Neural crest cell (in vitro differentiated cells): ENCODE data around the gene AXIN1. TPM values are rescaled to one million over a fixed set of nuclear protein-coding genes. Genes with fewer than 3 reads are reported as not detected.
"Not testable (repeated sequence)": the region's sequence is repeated elsewhere in the genome, so short reads cannot be mapped to it uniquely, and the experiment has no call there.

Experiments used
- DNase-seq: peaks from one replicate; pipeline ENCODE4 v3.0.0; 2021; ENCODE audit warnings: low read depth, mixed read lengths, low spot score
- H3K27ac Mint-ChIP-seq: one replicate; pipeline ENCODE4 v1.8.0; 2021; ENCODE audit warnings: mild to moderate bottlenecking, mixed read lengths; ENCODE audit not compliant: unreplicated experiment
- H3K27me3 Mint-ChIP-seq: 2 replicates; pipeline ENCODE4 v1.8.0; 2021; ENCODE audit warnings: low read depth, mild to moderate bottlenecking, mixed read lengths
- H3K36me3 Mint-ChIP-seq: 2 replicates; pipeline ENCODE4 v1.8.0; 2021; ENCODE audit warnings: low read depth, mild to moderate bottlenecking, mixed read lengths
- H3K4me1 Mint-ChIP-seq: 2 replicates; pipeline ENCODE4 v1.8.0; 2021; ENCODE audit warnings: mixed read lengths
- H3K4me3 Mint-ChIP-seq: one replicate; pipeline ENCODE4 v1.8.0; 2021; ENCODE audit warnings: mild to moderate bottlenecking, mixed read lengths
- H3K9me3 Mint-ChIP-seq: 2 replicates; pipeline ENCODE4 v1.8.0; 2021; ENCODE audit warnings: mixed read lengths
- total RNA-seq: library from RNA; stranded (reverse); gene quantifications from 2 replicates; pipeline ENCODE4 v1.2.1, GENCODE V29; 2021
- TF ChIP-seq, protein P1 (sequence below): fragments of 200-600 bp; sonication (generic); conservative IDR thresholded peaks from 2 replicates; pipeline ENCODE4 v1.5.0; 2021; ENCODE audit warnings: antibody characterized with exemption, mild to moderate bottlenecking

AXIN1 gene
- total RNA-seq, 1 donor from 2014 or later = 38.2 TPM

DNA sequence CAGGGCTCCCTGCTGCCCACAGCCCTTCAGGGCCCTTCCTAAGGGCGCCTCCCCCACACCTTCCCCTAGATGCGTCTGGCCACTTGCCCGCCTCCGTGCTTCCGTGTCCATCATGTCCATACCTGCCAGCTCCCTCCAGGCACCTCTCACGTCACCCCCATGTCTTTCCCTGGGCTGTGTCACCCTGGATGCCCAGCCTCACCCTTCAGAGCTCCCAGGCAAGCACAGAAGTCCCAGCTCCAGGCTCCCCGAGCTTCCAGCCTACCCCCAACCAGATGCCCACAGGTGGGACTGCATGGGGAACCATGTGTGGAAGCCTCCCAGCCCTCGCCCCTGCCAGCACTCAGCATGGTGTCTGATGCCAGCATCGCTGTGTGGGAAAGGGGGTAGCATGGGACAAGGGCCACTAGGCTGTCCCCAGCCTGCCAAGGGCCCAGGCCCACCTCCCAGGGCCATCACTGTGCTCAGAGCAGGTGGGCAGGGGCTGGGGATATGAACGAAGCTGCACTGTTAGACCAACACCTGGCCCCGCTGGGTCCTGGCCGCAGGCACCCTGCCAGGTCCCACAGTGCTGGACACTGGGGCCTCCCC is 1.9 kb upstream of the AXIN1 start:
- Mint-ChIP-seq H3K4me1 (peaks cover 13% of the 10 kb centered on the region), H3K27me3 (no peaks in the 10 kb centered on the region), H3K27ac (no peak overlapping the region), H3K36me3 (peaks cover 3% of the 10 kb centered on the region), H3K9me3 (no peaks in the 10 kb centered on the region), H3K4me3 (peak overlapping the region; percentile 38)
- DNase-seq = no peak
- TF ChIP-seq, protein P1, sequence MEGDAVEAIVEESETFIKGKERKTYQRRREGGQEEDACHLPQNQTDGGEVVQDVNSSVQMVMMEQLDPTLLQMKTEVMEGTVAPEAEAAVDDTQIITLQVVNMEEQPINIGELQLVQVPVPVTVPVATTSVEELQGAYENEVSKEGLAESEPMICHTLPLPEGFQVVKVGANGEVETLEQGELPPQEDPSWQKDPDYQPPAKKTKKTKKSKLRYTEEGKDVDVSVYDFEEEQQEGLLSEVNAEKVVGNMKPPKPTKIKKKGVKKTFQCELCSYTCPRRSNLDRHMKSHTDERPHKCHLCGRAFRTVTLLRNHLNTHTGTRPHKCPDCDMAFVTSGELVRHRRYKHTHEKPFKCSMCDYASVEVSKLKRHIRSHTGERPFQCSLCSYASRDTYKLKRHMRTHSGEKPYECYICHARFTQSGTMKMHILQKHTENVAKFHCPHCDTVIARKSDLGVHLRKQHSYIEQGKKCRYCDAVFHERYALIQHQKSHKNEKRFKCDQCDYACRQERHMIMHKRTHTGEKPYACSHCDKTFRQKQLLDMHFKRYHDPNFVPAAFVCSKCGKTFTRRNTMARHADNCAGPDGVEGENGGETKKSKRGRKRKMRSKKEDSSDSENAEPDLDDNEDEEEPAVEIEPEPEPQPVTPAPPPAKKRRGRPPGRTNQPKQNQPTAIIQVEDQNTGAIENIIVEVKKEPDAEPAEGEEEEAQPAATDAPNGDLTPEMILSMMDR = no peak

DNA sequence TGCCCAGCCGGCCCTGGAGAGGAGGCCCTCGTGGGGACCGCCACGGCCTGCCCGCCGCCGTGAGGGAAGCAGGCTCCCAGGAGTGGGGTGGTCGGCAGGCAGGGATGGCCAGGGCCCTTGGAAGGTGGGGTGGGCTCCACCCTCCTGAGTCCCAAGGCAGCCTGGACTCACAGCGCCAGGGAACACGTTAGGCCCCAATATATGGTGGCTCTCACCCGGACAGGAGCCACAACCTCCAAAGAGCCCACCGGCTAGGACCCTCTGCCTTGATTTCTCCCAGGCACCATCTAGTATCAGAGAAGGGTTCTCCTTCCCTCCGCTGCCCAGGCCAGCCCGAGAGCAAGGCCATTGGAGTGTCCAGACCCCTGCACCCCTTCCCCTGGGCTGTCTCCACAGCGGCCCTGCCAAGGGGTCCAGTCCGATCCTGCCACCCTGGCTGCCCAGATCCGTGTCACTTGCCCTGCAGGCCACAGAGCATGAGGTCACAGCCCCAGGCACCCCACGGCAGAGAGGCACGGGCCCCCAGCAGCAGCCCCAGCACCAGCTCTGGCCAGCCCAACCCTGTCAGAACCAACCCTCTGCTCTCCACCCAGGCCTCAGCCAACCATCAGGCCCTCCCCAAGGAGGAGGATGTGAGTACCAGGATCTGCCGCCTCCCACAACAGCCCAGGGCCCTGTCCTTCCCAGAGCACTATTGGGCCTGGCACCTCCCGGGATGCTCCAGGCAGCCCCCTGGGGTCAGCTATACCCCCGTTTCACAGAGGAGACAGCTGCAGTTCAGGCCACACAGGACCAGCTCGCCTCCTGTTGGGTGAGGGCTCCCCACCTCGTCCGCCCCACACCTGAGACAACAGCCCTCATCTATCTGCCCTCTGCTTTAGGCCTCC is 1.1 kb upstream of the AXIN1 start:
- DNase-seq = no peak
- Mint-ChIP-seq H3K4me1 (peaks cover 17% of the 10 kb centered on the region), H3K27me3 (no peaks in the 10 kb centered on the region), H3K9me3 (no peaks in the 10 kb centered on the region), H3K27ac (no peak overlapping the region), H3K36me3 (peaks cover 3% of the 10 kb centered on the region), H3K4me3 (peak overlapping the region; percentile 38)
- TF ChIP-seq, protein P1 = no peak

DNA sequence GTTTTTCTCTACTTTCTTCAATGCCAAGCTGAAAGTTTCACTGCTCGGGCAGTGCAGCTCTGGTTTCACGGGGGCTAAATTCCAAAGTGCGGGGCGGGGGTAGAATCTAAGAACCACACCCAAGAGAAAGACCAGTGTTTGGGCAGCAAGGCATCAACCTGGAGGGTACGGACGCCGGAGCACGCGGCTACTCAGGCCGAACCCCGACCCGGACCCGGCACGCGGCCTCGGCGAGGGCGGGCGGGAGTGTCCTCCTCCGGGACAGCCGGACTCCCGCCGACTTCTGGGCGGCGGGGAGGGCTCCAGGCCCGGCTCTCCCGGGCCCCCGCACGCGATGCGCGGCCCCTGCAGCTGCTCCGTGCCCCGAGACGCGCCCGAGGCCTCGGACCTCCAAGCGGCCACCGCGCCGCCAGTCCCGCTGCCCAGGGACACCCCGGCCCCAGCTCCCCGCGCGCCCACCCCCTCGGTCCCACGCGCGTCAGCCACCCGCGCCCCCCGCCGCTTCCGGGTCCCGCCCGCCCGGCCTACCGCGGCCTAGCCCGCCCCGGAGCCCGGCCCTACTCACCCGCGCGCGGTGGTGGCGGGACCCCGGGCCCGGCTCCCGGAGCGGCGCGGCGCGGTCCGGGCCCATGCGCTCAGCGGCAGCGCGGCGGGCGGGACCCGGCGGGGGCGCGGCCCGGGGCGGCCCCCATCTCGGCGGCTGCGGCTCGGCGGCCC is 561 bp downstream of the AXIN1 start:
- H3K27me3 Mint-ChIP-seq = no peaks in the 10 kb centered on the region
- DNase-seq = no peak
- no peaks in the 10 kb centered on the region for H3K9me3 Mint-ChIP-seq
- H3K4me3 Mint-ChIP-seq = peak overlapping the region; percentile 94
- TF ChIP-seq, protein P1 = no peak
- peaks cover 17% of the 10 kb centered on the region for H3K4me1 Mint-ChIP-seq
- H3K27ac Mint-ChIP-seq = no peak overlapping the region
- H3K36me3 Mint-ChIP-seq = peaks cover 3% of the 10 kb centered on the region

DNA sequence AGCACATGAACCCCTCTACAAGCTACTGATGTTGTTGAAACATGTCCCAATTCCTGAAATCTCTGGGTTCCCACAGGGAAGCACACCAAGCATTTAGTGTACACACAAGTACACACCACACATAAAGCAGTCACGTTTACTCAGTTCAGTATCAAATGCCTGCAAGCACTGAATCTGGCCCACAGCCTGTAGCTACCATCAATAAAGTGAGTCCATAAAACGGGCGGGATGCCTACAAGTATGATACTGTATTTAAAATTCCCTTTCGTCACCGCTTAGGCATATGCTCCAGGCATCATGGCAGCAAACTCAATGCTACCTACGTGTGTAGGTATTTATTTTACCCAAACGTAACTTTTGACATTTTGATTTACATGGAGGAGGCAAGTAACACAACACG is 2.3 kb downstream of the AXIN1 start:
- TF ChIP-seq, protein P1 = no peak
- Mint-ChIP-seq H3K4me3 (peak overlapping the region; percentile 94), H3K9me3 (no peaks in the 10 kb centered on the region), H3K4me1 (peaks cover 17% of the 10 kb centered on the region), H3K36me3 (peaks cover 5% of the 10 kb centered on the region), H3K27ac (no peak overlapping the region), H3K27me3 (no peaks in the 10 kb centered on the region)
- no peak for DNase-seq

DNA sequence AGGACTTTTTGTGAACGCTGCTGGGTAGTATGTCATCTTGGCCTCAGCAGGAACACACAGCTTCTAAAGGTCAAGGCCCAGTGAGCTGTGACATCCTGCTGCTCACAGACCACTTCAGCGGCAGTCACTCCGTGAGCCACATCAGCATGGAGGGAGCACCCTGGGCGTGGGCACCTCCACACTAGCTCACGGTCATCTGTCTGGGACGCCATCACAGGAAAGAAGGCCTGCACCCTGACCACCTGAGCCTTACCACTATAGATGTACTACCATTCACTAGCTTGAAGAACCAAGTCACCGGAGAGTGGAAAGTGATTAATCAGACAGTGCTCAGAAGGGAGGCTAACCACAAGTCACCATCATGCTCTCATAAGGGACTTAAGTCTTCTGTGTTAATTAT is 3.3 kb downstream of the AXIN1 start:
- TF ChIP-seq, protein P1 = no peak
- peaks cover 17% of the 10 kb centered on the region for H3K4me1 Mint-ChIP-seq
- peaks cover 13% of the 10 kb centered on the region for H3K36me3 Mint-ChIP-seq
- no peak for DNase-seq
- no peaks in the 10 kb centered on the region for H3K9me3 Mint-ChIP-seq
- H3K27me3 Mint-ChIP-seq = no peaks in the 10 kb centered on the region
- H3K4me3 Mint-ChIP-seq = peak overlapping the region; percentile 94
- no peak overlapping the region for H3K27ac Mint-ChIP-seq

DNA sequence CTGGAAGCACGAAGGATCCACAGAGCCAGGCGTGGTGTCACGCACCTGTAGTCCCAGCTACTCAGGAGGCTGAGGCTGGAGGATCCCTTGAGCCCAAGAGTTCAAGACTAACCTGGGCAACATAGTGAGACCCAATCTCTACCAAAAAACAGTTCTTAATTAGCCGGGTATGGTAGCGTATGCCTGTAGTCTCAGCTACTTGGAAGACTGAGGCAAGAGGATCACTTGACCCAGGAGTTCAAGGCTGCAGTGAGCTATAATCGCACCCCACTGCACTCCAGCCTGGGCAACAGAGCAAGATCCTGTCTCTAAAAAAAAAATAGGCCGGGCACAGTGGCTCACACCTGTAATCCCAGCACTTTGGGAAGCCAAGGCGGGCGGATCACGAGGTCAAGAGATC is 4.0 kb downstream of the AXIN1 start:
- not testable (repeated sequence) for H3K27ac Mint-ChIP-seq, DNase-seq, H3K27me3 Mint-ChIP-seq, H3K9me3 Mint-ChIP-seq
- Mint-ChIP-seq H3K36me3 (peaks cover 13% of the 10 kb centered on the region), H3K4me3 (peak overlapping the region; percentile 22), H3K4me1 (peaks cover 17% of the 10 kb centered on the region)
